ENCODE measurements around the gene CERKL.

Gene CERKL

DNA sequence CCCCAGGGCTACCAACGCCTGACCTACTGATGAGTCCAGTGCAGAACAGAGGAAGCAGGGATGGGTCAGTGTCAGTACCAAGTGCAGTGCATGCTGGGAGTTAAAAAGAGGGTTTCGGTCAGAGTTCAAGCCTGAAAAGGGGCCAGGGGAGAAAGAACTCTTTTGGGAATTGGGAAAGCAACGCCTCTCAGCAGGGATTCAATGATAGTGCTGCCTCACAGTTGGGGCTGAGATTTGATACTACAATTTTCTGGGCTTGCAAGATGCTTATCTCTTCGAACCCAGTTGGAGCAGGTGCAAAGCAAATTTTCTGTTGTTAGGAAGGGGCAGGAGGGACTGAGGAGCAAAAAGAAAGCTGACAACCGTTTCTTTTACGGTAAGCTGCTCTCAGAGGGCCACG lies 82.6 kb downstream of the CERKL start:
- DNase-seq = no peak

DNA sequence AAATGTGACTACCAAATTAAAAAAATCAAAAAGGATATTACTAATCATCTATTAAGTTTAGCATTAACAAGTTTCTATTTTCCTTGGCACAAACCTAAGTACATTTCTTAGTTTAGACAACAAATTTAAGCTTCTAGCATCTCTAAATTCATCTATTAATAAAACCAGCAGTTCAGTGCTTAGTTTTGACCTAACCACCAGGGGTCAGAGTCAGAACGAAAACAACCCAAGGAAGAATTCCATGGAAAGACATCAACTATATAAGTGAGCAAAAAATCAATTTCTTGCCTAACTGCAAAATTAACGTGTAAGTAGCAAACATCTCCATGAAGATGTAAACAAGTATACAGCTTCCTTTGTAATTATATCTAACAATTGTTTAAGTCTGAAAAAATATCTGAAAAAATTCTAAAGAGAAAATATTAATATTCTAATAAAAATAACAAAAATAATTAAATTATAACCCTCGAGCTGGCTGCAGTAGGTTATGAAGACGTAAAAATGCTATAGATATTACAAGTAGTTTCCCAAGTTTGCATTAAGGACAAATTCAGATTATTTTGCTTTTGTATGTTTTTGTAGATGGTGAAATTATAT lies 83.7 kb downstream of the CERKL start:
- DNase-seq = peak in 1 of 2 experiments; percentile 28

DNA sequence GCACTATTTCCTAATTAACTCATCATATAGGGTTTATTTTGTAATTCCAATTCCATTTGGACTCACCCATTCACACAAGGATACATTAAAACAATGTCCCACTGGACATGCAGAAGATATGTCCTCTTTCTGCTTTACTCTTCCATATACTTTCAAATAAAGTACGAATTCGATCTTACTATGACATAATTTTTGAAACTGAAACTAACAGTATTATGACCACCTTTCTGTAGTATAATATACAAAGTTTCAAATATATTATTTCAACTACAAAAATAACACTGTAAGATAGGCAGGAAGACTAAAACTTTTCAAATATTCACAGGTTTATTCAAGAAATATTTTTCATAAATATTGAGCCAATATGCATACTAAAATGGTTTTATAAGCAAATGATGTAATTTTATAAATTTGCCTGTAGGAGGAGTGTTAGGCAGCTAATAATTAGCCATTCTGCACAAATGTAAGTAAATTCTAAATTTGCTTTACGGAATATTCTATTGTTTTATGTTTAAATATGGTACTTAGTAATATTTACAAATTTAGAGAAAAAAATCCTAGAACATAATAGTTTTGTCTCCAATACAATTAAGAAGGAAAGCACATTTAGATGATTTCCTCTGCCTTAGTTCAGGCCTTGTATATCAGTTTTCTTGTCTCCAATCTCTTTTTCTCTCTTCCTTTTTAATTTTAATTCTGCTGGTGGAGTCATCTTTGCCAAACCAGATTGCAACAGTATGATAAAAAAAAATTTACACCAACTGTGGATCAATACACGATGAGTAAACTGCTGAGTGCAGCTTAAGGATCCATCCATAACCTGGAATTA lies 85.9 kb downstream of the CERKL start:
- DNase-seq = no peak

DNA sequence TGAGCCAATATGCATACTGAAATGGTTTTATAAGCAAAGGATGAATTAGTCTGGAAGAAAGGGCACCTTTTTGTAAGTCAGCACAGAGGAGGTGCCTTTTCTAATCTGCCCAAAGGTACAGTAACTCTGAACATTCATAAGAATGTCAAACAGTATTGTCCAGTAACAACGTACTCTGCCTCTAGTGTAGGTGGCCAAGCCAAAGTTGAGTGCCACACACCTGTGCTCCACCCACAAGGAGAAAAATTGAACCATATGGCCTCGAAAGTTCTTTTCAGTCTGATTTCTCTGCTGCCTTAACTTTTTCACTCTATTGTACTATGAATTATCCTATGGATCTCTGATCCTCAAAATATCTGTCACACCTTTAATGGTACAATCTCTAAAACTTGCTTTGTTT lies 86.8 kb downstream of the CERKL start:
- no peak for DNase-seq

DNA sequence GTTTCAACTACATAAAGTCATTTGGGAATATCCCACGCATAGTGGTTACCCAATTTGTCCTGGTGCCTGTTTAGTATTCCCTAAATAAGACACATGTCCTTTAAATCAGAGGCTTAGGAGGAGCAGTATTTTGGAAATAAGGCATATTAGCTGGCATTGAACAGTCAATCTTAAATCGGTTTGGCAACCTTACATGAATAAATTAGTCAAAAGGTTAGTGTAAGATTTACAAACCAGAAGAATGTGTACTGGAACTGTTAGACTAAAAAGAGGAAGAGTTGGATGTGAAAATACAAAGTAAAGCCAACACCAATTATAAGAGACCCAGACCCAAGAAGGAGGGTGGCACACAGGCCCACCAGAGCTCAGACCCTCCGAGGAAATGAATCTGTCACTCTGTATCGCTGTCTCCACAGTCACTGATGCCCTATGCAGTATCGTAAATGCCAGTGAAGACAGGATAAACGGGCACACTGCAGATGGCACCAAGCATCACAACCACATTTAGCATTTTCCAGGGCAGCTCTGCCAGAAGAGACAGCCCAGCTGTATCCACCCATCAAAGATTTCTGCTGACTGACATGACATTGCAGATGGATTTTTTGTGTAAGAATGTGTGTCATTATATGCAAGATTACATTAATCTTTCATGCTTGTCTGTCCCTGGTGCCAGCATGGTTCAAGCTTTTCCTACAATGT lies 90.4 kb downstream of the CERKL start:
- peak; percentile 14 to 24 for DNase-seq

DNA sequence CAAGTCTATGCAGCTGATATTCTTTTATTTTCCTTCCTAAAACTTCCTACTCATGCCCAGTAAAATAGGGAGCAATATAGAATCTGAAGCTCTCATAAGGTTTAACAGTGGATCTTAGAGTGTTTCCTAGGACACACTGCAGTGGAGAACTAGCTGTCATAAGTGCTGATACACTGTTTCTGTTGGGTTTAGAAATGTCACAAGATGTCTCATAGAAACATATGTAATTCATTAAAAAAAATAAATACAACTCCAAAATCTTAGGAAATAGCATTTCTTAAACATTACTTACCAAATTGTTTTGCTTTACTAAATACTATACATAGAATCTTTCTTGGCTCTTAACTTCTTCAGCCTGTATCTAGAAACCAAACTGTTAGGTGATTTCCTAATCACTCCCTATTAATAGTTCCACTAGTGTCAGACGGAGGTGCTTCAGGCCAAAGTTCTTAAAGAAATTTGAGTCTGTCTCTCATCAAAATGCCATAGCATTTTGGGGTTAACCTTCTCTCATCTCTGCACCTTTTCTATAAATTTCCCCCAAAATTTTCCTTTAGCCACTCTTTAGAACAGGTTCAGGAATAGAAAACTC lies 93.7 kb downstream of the CERKL start:
- no peak for DNase-seq

DNA sequence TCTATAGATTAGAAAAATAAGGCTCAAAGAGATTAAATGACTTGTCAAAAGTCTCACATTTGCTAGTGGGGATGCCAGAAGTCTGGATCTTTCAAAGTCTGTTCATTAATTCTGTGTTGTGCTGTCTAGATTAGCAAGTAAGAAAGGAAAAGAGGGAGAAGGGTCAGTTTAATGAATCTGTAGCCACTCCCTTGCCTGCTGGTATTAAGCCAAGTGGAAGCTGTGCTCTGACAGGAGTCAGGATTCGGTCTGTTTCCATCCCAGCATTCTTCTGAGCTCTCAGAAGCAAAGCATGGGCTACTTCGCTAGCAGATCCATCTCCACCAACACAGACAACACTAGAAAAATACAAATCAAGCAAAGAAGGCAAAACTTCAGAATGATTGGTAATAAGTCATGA lies 98.5 kb downstream of the CERKL start:
- no peak for DNase-seq

DNA sequence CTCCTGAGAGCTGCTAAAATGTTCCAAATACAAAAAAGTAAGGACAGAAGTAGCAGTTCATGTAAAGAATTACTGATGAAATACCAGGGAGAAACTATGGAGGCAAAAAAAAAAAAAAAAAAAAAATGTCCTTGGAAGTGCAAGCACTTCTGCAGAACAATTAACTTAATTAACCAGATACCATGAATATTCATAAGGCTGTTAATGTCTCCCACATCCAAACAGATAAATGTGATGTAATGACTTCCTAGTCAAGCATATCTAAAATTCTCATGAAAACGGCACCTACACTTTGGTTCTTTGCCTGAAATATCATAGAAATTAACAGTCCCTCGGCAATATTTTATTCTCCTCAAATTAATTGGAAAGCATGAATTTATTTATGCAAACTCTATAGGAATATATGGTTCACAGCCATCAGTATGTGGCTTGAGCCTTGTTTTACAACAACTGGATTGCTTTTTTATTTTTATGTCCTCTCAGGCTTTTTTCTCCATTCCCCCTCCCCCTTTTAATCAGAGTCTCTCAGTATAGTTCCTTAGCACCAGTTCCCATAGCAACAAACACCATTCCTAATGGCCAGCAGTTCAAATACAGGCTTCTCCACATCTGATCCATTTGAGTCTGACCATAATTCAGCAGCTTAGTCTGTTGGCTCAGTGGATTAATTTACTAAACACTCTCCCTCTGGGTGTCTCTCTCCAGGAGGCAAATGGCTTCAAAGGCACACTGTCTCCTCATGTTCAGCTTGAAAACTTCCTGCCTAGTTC lies 102.7 kb downstream of the CERKL start:
- DNase-seq = no peak

DNA sequence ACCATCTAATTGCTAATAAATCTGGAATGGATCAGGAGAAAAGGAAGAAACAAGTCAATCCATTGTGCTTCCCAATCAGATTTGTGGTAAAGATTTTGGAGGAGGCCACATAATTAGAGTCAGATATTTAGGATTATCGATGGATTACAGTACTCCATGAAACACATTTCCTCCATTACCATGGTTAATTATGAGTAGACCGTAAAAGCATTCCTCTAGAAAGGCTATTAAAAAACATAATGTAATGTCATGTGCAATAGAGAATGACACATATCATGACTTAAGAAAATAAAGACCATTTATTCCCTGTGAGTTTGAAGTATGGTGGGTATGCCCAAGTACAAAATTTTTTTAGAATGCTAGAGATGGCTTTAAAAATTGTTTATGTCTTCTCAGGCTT lies 103.7 kb downstream of the CERKL start:
- no peak for DNase-seq

DNA sequence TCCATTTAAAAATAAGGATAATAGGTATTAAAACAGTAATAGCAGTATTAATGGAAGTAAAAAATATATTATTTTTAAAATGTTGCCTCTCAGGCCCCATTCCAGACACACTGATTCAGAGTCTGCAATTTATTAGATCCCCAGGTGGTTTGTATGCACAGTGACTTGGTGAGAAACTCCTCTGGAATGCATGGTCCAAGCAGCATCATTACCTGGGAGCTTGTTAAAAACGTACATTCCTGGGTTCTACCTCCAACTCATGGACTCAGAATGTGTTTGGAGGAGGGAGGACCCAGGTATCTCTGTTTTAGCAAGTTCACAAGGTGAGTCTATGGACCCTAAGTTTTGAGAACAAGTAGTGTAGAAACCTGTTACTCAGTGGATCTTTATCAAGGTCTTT lies 104.1 kb downstream of the CERKL start:
- no peak for DNase-seq

DNA sequence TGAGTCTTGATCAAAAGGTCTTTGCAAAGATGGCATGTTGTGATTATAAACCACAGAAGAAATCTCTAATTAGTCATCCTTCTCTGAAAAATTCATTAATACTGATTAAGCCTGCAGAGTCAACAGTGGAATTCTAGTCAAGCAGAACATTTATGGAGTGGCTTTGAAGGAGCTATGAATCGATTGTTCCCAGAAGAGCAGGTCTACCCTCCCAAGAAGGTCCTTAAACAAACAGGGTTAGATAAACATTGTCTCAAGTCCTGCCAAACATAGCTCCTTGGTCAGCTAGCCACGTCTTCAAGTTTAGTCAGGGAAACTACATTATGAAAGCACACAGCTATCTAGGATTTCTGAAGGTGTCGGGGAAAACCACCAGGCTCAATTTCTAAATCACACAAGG lies 110.8 kb downstream of the CERKL start:
- no peak for DNase-seq

DNA sequence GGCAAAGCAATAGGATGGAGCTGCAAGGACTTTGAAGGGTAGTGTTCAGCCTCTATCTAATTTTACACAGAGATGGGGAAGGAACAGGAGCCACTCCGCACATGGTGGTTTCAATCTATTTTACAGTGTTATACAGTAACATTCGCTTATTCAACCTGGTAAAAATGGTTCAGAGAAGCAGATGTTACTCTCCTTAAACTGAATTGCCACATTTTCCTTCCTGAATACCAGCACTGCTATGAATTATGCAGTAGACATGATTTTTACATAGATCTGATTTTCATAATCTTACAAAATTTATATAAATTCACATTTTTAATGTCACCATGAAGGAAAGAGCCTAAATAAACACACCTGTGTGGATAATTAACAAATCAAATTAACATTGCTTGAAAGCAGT lies 114.7 kb downstream of the CERKL start:
- DNase-seq = no peak

DNA sequence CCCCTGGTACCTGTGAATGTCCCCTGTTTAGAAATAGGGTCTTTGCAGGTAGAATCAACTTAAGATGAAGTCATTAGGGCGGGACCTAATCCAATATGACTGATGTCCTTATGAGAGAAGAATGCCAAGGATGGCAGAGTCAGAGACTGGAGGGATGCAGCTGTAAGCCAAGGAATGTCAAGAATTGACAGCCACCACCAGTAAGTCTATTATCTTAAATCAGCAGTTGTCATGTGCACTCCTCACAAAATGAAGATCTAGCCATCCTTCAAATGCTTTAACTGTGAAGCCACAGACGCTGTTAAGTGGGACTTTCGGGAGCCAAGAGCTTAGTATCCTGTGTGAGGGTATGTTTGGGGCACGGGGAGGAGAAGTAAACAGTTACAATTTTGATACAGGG lies 116.5 kb downstream of the CERKL start:
- no peak for DNase-seq

DNA sequence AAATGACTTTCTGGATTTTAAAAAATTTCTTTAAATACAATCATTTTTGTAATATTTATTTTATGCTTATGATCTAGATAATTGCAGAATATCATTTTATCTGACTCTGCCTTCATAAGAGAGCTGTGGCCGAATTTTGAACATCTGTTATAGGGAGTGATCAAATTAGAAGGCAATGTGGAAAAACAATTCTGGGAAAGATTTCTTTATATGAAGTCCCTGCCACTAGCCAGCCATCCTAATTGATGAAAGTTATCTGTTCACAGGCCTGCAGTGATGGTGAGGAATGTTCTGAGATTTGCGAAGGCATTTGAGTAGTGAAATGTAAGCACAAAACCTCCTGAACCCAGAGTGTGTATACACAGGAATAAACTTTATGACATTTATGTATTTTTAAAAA lies 120.2 kb downstream of the CERKL start:
- no peak for DNase-seq

DNA sequence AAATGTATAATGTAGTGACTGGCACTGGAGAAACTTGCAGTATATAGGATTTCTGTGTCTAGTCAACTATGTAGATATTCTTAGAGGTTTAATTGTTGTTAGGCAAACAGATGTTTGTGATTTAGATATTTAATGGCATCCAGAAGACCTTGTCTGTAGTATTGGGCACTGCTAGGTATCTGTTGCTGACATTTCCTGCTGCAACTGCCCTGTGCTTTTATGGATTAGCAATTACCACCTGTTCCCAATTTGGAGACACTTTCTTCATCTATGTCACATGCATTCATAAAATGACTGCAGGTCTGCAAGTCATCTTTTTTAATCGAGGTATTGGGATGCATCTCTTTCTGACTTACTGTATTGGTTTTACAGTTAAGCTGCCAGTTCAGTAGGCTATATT lies 128.5 kb downstream of the CERKL start:
- DNase-seq = no peak

DNA sequence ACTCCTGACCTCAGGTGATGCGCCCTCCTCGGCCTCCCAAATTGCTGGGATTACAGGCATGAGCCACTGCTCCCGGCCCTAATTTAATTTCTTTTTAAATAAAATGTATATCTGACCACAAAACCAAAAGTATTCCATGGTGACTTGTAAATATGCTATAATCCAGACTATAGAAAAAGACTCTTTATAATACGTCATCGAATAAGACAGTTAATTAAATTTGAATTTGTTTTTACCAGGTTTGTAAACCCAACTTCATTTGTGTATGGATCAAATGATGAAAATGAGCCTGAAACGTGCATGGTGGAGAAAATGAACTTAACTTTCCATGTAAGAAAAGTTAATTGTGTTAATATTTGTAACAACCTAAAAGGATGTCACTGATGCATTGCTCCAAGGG lies 129.8 kb downstream of the CERKL start:
- no peak for DNase-seq

DNA sequence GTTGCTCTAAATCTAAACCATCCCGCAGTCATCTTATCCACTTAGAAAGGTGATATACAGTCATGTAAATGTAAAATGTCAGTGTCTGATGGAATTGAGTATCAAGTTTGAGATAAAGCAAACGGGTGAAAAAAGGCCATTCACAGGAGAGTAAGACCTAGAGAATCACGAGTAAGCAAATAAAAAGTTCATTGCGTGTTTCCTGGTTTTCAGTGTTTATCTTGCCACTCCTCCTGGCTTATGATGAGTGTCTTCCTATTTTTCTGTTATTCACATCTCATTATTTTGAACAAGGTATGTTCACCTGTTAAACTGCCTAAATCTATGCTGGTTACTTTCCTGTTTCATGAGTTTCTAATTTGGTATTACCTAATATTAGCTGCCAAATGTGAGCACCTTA lies 130.9 kb downstream of the CERKL start:
- no peak for DNase-seq

DNA sequence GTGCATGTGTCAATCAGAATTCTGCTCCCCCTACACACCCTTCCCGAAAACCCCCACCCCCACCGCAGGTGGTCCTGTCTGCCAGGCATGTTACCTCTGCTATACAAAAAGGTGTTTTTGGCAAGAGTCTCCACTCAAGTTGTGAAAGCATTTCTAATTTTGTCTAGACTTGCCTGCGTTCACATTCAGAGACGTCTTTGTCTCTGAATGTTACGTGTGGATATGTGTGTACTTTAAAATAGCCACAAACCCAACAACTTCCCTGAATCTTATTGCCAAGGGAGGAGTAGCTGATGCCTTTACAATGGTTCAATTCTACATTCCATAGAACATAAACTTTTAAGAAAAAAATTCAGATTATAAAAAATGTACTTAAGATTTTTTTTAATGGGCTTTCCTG lies 133.1 kb downstream of the CERKL start:
- no peak for DNase-seq

DNA sequence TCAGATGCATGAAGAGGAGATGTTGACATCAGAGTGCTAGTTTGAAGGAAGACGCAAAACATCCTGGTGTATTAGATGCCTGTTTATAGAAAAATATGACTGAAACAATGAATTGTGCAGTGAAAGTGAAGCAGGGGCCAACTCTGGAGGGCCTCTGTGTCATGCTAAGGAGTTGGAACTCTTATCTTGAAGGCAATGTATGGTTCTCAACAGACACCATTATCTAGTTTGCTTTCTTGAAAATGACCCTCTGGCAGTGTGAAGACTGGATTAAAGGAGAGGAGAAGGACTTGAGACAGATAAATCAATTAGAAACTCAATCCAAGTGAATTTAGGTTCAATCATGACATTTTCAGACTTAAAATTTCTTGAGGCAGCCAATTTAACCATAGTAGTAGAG lies 136.7 kb downstream of the CERKL start:
- no peak for DNase-seq

DNA sequence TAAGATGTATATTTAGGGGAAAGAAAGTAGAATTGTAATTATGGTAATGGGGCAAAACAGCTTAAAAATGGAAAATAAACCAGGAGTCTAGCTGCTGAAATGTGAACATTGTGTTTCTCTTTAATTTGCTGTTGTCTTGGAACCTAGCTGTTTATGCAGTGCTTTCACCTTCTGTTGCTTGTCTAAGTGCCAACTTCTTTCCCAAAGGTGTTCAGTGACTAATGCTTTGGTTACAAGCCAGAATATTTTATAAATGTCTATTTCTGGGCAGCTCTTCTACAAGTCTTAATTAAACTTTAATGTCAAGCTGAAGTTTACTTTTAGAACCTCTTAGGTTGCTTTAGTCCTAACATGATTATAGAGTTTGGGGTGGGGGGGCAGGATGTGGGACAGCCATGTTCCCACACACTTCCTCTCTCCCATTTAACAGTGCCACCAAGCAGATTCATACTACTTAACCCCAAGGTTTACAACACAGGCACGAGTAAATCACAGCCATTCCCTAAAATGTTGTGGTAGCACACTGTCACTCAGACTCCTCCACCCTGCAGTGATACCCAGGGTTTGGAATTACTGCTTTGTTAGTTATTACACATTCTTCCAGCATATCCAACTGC lies 139.1 kb downstream of the CERKL start:
- DNase-seq = peak in 1 of 2 experiments; percentile 5

DNA sequence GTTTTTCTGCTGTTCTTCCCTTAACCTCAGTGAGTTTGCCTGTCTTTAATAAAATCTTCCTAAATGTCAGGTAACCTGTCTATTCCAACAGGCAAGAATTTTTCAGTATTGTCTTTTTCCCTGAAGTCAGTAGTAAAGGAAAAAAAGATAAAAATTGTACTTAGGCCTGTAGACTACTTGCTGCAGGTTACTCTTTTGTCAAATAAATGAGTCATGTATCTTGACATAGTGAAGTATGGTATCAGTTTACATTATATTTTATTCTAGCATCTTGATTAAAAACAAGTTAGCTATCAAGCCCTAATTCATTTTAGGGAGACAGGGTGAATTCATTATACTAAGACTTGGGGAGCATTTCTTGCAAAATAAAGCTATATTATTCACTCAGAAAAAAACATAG lies 139.9 kb downstream of the CERKL start:
- DNase-seq = no peak

DNA sequence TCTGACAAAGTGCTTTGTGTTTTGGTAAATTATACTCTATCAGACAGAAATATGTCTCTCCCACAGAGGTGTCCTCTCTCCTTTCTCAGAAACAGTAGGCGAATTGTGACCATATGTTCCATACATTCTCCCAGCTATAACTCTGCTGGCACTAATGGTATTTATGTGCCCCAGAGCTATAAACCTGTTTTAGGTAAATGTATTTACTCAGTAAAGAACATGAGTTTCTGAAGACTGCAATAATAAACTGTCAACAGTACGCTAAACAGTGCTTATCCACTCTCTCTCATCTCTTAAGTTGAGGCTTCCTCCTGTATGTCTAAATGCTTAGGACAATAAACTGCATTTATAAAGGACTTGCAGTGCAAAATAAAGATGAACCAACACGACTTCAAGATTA lies 141.2 kb downstream of the CERKL start:
- no peak for DNase-seq

DNA sequence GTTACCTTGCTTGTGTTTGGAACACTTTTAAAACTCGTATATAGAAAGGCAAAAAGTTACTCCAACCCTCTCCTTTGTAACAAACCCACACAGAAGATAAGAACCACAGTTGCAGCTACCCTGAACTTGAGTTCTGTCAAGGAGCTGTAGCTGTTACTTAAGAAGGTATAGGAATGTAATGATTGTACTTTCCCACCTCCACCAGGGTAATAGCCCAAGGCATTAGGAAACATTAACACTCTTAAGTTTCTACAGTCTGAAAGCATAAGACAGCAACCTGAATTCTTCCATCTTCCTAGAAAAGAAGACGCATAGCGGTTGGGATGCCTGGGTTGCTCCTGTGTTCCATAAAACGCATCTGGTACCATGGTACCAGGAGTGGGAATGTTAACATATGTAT lies 156.7 kb downstream of the CERKL start:
- no peak for DNase-seq
